B cell (primary cell): ENCODE data around the gene ACOT6. TPM values are rescaled to one million over a fixed set of nuclear protein-coding genes. Genes with fewer than 3 reads are reported as not detected.

ENCODE experiments used
- ATAC-seq: fragments of 200-7000 bp; cut with Tn5 transposase; one replicate; pipeline ENCODE4 v1.10.0; 2021; ENCODE audit warnings: low read depth, mild to moderate bottlenecking, moderate number of reproducible peaks, moderate library complexity
- CTCF ChIA-PET: fragments of 350-600 bp; sonication (Branson Sonifier 250); formaldehyde crosslinking; loops from one replicate; lab custom pipeline; 2021; ENCODE audit warnings: antibody characterized with exemption, inconsistent platforms; lab: Charles Lee
- POLR2A ChIA-PET: fragments of 350-600 bp; sonication (Branson Sonifier 250); formaldehyde crosslinking; loops from one replicate; lab custom pipeline; 2021; ENCODE audit warnings: antibody characterized with exemption; lab: Charles Lee
- DNase-seq: peaks from one replicate; pipeline ENCODE4 v3.0.0; 2013
- H2AFZ ChIP-seq: 2 replicates; pipeline ENCODE4 v1.6.1; 2012; ENCODE audit warnings: mild to moderate bottlenecking, low read depth, low read length; ENCODE audit not compliant: insufficient read depth, poor library complexity, severe bottlenecking
- H3K27ac ChIP-seq, 2 donors: 1 replicate in 1 of 2; 2 replicates in 1 of 2; pipeline ENCODE4 v1.5.1; 2012 to 2013; ENCODE audit warnings: low read length in 2 of 2, mild to moderate bottlenecking in 2 of 2, moderate library complexity in 1 of 2
- H3K27me3 ChIP-seq, 4 experiments: fragments of 200-600 bp in 1 of 4; sonication (generic) in 1 of 4; replicated peaks in 1 of 4; 1 replicate in 2 of 4; 2 replicates in 2 of 4; pipeline versions ENCODE4 v1.6.1 to v1.7.0; 2013 to 2016; ENCODE audit warnings: low read length in 3 of 4, mild to moderate bottlenecking in 2 of 4, mixed read lengths in 1 of 4, moderate library complexity in 1 of 4; ENCODE audit not compliant: insufficient read depth in 4 of 4, control insufficient read depth in 3 of 4; ENCODE audit errors: control extremely low read depth in 1 of 4
- H3K36me3 ChIP-seq, 2 experiments: replicated peaks in 1 of 2; 1 replicate in 1 of 2; 2 replicates in 1 of 2; pipeline versions ENCODE4 v1.6.1 to v1.7.1; 2013; ENCODE audit warnings: low read length in 1 of 2; ENCODE audit not compliant: insufficient read depth in 2 of 2, control insufficient read depth in 1 of 2; ENCODE audit errors: control extremely low read depth in 1 of 2, extremely low read depth in 1 of 2
- H3K4me1 ChIP-seq, 2 donors: fragments of 200-600 bp in 1 of 2; sonication (generic) in 1 of 2; 1 replicate in 1 of 2; 2 replicates in 1 of 2; pipeline versions ENCODE4 v1.5.1 to v1.6.1; 2013 to 2017; ENCODE audit warnings: low read length in 2 of 2; ENCODE audit not compliant: control insufficient read depth in 2 of 2, insufficient read depth in 2 of 2
- H3K4me2 ChIP-seq: replicated peaks from 2 replicates; pipeline ENCODE3; 2012; ENCODE audit warnings: mild to moderate bottlenecking, low read depth, low read length; ENCODE audit not compliant: poor library complexity, severe bottlenecking
- H3K4me3 ChIP-seq, 5 experiments: fragments of 200-600 bp in 1 of 5; sonication (generic) in 1 of 5; 1 replicate in 3 of 5; 2 replicates in 2 of 5; pipeline versions ENCODE4 v1.5.1 to v1.7.0; 2011 to 2016; ENCODE audit warnings: low read length in 4 of 5, mild to moderate bottlenecking in 4 of 5, low read depth in 2 of 5, control low read depth in 1 of 5, moderate library complexity in 1 of 5; ENCODE audit not compliant: insufficient read depth in 1 of 5; ENCODE audit errors: control extremely low read depth in 1 of 5, extremely low read depth in 1 of 5
- H3K79me2 ChIP-seq: fragments of 200-600 bp; sonication (generic); one replicate; pipeline ENCODE4 v1.6.0; 2016; ENCODE audit warnings: low read length; ENCODE audit not compliant: control insufficient read depth, insufficient read depth
- H3K9ac ChIP-seq: fragments of 200-600 bp; sonication (generic); 2 replicates; pipeline ENCODE4 v1.6.1; 2017; ENCODE audit warnings: mild to moderate bottlenecking, low read length, moderate library complexity
- H3K9me3 ChIP-seq, 3 donors: one replicate each; pipeline versions ENCODE4 v1.6.1 to v1.7.1; 2013; ENCODE audit warnings: low read length in 2 of 3; ENCODE audit not compliant: control insufficient read depth in 2 of 3, insufficient read depth in 1 of 3; ENCODE audit errors: control extremely low read depth in 1 of 3
- H4K20me1 ChIP-seq: 2 replicates; pipeline ENCODE4 v1.6.0; 2012; ENCODE audit warnings: mild to moderate bottlenecking, low read length; ENCODE audit not compliant: insufficient read depth, control insufficient read depth, poor library complexity, severe bottlenecking
- H3K27ac Mint-ChIP-seq: one replicate; pipeline ENCODE4 v1.8.0; 2021; ENCODE audit warnings: mixed read lengths
- H3K27me3 Mint-ChIP-seq: one replicate; pipeline ENCODE4 v1.8.0; 2021; ENCODE audit warnings: mixed read lengths
- H3K4me1 Mint-ChIP-seq: one replicate; pipeline ENCODE4 v1.8.0; 2021; ENCODE audit warnings: mixed read lengths
- H3K4me3 Mint-ChIP-seq: one replicate; pipeline ENCODE4 v1.8.0; 2021; ENCODE audit warnings: mixed read lengths
- H3K9me3 Mint-ChIP-seq: one replicate; pipeline ENCODE4 v1.8.0; 2022; ENCODE audit warnings: mixed read lengths; ENCODE audit not compliant: insufficient read depth
- EZH2 ChIP-seq: IDR thresholded peaks from 2 replicates; pipeline ENCODE4 v1.6.1; 2012; ENCODE audit warnings: borderline replicate concordance, low read depth, mild to moderate bottlenecking, moderate library complexity, low read length; ENCODE audit not compliant: insufficient read depth, poor library complexity, severe bottlenecking
- WGBS: methylation state at CpG from one replicate; pipeline ENCODE4 v1.1.5; 2013; ENCODE audit warnings: missing lambda C conversion rate; ENCODE audit not compliant: insufficient coverage; 5-methylcytosine and 5-hydroxymethylcytosine counted together
- intact Hi-C: fragments of 100-400 bp; cut with micrococcal nuclease; formaldehyde crosslinking; loops from one replicate; pipeline ENCODE4 v1.10.0; 2022
- polyA plus RNA-seq: library from polyadenylated mRNA; depleted of rRNA; stranded (reverse); fragments of >200 nt; gene quantifications from 2 replicates; pipeline ENCODE4 v1.2.3, GENCODE V29; 2012
- total RNA-seq, 2 donors: library from RNA; stranded (reverse); fragments of 120-200 nt in 1 of 2; gene quantifications; 1 replicate in 1 of 2; 2 replicates in 1 of 2; pipeline versions ENCODE4 v1.2.3 to v1.2.4, GENCODE V29; 2013 to 2022
- TF ChIP-seq, protein P1 (sequence below): fragments of 200-600 bp; IDR thresholded peaks from one replicate; pipeline ENCODE4 v1.8.0; 2022; ENCODE audit warnings: antibody characterized with exemption, mild to moderate bottlenecking

ACOT6 gene
- total and polyA plus RNA-seq, 2 donors (not counting 1 experiment from before 2014, with no cell fraction given), result not detected

DNA sequence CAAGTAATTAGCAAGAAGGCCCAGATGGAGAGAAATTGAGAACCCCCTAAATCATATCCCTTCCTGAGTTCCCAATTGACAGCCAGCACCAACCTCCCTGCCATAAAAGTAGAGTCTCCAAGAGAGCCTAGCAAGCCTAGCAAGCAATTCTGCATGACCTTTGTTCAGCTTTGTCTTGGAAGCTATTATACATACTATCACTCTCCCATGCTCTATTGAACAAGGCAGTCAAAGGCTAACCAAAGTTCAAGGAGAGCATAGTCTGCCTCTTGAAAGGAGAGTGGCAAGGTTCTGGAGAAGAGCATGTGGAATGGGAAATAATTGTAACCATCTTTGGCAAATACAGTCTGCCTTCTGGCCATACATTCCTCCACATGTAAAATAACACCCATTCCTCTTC, 12.8 kb upstream of the ACOT6 start:
- H3K27ac Mint-ChIP-seq, result no peak overlapping the region
- H3K9me3 Mint-ChIP-seq, result no peaks in the 10 kb centered on the region

DNA sequence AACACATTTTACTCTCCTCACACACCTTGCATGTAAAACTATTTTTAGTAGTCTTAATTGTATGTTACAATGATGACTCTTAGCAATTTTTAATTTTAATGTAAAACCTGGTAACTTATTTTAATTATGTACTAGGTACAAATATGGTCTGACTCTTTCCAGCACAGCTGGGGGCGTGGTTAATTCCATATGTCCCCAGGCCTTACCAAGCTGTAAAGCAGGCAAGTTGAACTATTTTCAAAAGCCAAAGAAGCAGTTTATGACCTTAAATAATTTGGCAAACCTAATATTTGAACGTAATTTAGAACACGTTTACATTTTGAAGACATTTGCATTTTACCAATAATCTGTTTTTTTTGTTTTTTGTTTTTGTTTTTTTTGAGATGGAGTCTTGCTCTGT, 9.3 kb upstream of the ACOT6 start:
- Mint-ChIP-seq H3K4me3 (no peak overlapping the region), H3K27me3 (peaks cover 19% of the 10 kb centered on the region), H3K9me3 (no peaks in the 10 kb centered on the region), H3K27ac (no peak overlapping the region), H3K4me1 (no peaks in the 10 kb centered on the region)
- CTCF ChIA-PET, result no interaction called here
- H2AFZ ChIP-seq, result no peak overlapping the region
- no peaks in the 10 kb centered on the region for H3K4me1 ChIP-seq
- peaks cover 0 to 3% (median 0%) of the 10 kb centered on the region in 3 donors for H3K9me3 ChIP-seq
- no peaks in the 10 kb centered on the region for H4K20me1 ChIP-seq
- no peak overlapping the region for H3K27ac ChIP-seq
- peaks cover 0 to 2% (median 0%) of the 10 kb centered on the region in 4 experiments for H3K27me3 ChIP-seq
- no peak for DNase-seq
- intact Hi-C loops, result no loop called here
- no peak for ATAC-seq
- 100% methylated on average over 1 of the region's 3 CpGs for WGBS
- POLR2A ChIA-PET, result no interaction called here
- H3K4me2 ChIP-seq, result no peak overlapping the region
- no peaks in the 10 kb centered on the region for H3K36me3 ChIP-seq
- no peak overlapping the region for H3K9ac ChIP-seq
- TF ChIP-seq, protein P1, sequence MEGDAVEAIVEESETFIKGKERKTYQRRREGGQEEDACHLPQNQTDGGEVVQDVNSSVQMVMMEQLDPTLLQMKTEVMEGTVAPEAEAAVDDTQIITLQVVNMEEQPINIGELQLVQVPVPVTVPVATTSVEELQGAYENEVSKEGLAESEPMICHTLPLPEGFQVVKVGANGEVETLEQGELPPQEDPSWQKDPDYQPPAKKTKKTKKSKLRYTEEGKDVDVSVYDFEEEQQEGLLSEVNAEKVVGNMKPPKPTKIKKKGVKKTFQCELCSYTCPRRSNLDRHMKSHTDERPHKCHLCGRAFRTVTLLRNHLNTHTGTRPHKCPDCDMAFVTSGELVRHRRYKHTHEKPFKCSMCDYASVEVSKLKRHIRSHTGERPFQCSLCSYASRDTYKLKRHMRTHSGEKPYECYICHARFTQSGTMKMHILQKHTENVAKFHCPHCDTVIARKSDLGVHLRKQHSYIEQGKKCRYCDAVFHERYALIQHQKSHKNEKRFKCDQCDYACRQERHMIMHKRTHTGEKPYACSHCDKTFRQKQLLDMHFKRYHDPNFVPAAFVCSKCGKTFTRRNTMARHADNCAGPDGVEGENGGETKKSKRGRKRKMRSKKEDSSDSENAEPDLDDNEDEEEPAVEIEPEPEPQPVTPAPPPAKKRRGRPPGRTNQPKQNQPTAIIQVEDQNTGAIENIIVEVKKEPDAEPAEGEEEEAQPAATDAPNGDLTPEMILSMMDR, result no peak
- TF ChIP-seq EZH2, result no peak
- H3K4me3 ChIP-seq, result no peak overlapping the region
- H3K79me2 ChIP-seq, result no peaks in the 10 kb centered on the region

More for the DNA sequence above, 12.8 kb upstream of the ACOT6 start:
- DNase-seq, result no peak
- Histone ChIP-seq H3K9ac (no peak overlapping the region), H3K27ac (no peak overlapping the region), H3K79me2 (no peaks in the 10 kb centered on the region), H3K4me1 (no peaks in the 10 kb centered on the region), H4K20me1 (no peaks in the 10 kb centered on the region), H3K36me3 (no peaks in the 10 kb centered on the region), H2AFZ (no peak overlapping the region), H3K27me3 (no peaks in the 10 kb centered on the region), H3K4me3 (no peak overlapping the region), H3K4me2 (no peak overlapping the region), H3K9me3 (no peaks in the 10 kb centered on the region)
- TF ChIP-seq, protein P1, result no peak
- TF ChIP-seq EZH2, result no peak
- intact Hi-C loops, result no loop called here
- POLR2A ChIA-PET, result no interaction called here
- CTCF ChIA-PET, result interaction anchor here (1.2 kb wide), 1 partner anchor 14 kb away, joined by 3 read pairs; no protein-coding TSS in a partner anchor
- no peak for ATAC-seq
- Mint-ChIP-seq H3K4me1 (no peaks in the 10 kb centered on the region), H3K27me3 (peaks cover 6% of the 10 kb centered on the region), H3K4me3 (no peak overlapping the region)
